BE2C (cell line): Measurements from ENCODE around the gene GOLGA6L2.

Experiments
- DNase-seq: peaks from one replicate; pipeline ENCODE4 v3.0.0-alpha.2; 2020
- H3K27me3 ChIP-seq: fragments of 250-450 bp; sonication (Bioruptor Pico); 2 replicates; pipeline ENCODE4 v1.5.1; 2020; ENCODE audit warnings: mild to moderate bottlenecking
- H3K36me3 ChIP-seq: fragments of 250-450 bp; sonication (Bioruptor Pico); 2 replicates; pipeline ENCODE4 v1.5.1; 2020; ENCODE audit warnings: mild to moderate bottlenecking
- H3K4me1 ChIP-seq: fragments of 250-450 bp; sonication (Bioruptor Pico); 2 replicates; pipeline ENCODE4 v1.5.1; 2020
- H3K4me3 ChIP-seq: 2 replicates; pipeline ENCODE4 v1.5.1; 2011; ENCODE audit warnings: low read depth, low read length
- H3K9me3 ChIP-seq: fragments of 250-450 bp; sonication (Bioruptor Pico); 2 replicates; pipeline ENCODE4 v1.5.1; 2020
- CTCF ChIP-seq: IDR thresholded peaks from 2 replicates; pipeline ENCODE4 v1.5.1; 2012; ENCODE audit warnings: mild to moderate bottlenecking, low read depth, low read length

GOLGA6L2 gene

GRCh38 chr15:23441204-23441603 lies 5.8 kb downstream of the GOLGA6L2 start:
- no peaks in the 10 kb centered on the region for H3K36me3 ChIP-seq
- H3K4me1 ChIP-seq: no peaks in the 10 kb centered on the region
- DNase-seq: no peak
- no peaks in the 10 kb centered on the region for H3K27me3 ChIP-seq
- H3K4me3 ChIP-seq: no peak overlapping the region
- TF ChIP-seq CTCF: no peak
- H3K9me3 ChIP-seq: no peaks in the 10 kb centered on the region

- no peak overlapping the region for H3K4me3 ChIP-seq
- H3K4me1 ChIP-seq: no peaks in the 10 kb centered on the region
- no peaks in the 10 kb centered on the region for H3K36me3 ChIP-seq
- no peak for TF ChIP-seq CTCF
- no peaks in the 10 kb centered on the region for H3K27me3 ChIP-seq
- H3K9me3 ChIP-seq: no peaks in the 10 kb centered on the region
- no peak for DNase-seq
These were observed 6.4 kb downstream of the GOLGA6L2 start for GRCh38 chr15:23440596-23440995.

- Histone ChIP-seq H3K9me3 (no peaks in the 10 kb centered on the region), H3K4me3 (no peak overlapping the region), H3K4me1 (no peaks in the 10 kb centered on the region), H3K36me3 (no peaks in the 10 kb centered on the region), H3K27me3 (no peaks in the 10 kb centered on the region)
- no peak for TF ChIP-seq CTCF
- DNase-seq: no peak
These were observed 7.5 kb downstream of the GOLGA6L2 start for GRCh38 chr15:23439513-23439912.

GRCh38 chr15:23438816-23439466 lies 8.1 kb downstream of the GOLGA6L2 start:
- no peaks in the 10 kb centered on the region for H3K9me3 ChIP-seq
- no peaks in the 10 kb centered on the region for H3K36me3 ChIP-seq
- TF ChIP-seq CTCF: no peak
- no peaks in the 10 kb centered on the region for H3K4me1 ChIP-seq
- H3K4me3 ChIP-seq: no peak overlapping the region
- no peak for DNase-seq
- H3K27me3 ChIP-seq: no peaks in the 10 kb centered on the region

GRCh38 chr15:23437673-23438072 lies 9.4 kb downstream of the GOLGA6L2 start:
- Histone ChIP-seq H3K4me3 (no peak overlapping the region), H3K9me3 (no peaks in the 10 kb centered on the region), H3K4me1 (no peaks in the 10 kb centered on the region), H3K36me3 (no peaks in the 10 kb centered on the region), H3K27me3 (no peaks in the 10 kb centered on the region)
- TF ChIP-seq CTCF: no peak
- DNase-seq: no peak

- DNase-seq: no peak
- no peaks in the 10 kb centered on the region for H3K9me3 ChIP-seq
- TF ChIP-seq CTCF: no peak
- no peaks in the 10 kb centered on the region for H3K36me3 ChIP-seq
- no peaks in the 10 kb centered on the region for H3K4me1 ChIP-seq
- H3K27me3 ChIP-seq: no peaks in the 10 kb centered on the region
- no peak overlapping the region for H3K4me3 ChIP-seq
These were observed 9.9 kb downstream of the GOLGA6L2 start for GRCh38 chr15:23437146-23437545.
